Esophagus squamous epithelium (tissue), 4 donors: ENCODE data around the gene RGS12.

Experiments used
- POLR2A ChIP-seq, 4 donors: fragments of 450-650 bp; IDR thresholded peaks; one replicate each; pipeline ENCODE4 v1.6.1; 2017; ENCODE audit warnings: antibody characterized with exemption in 4 of 4, mild to moderate bottlenecking in 4 of 4, moderate library complexity in 3 of 4
- TF ChIP-seq, protein P1 (sequence below), 6 experiments: fragments of 450-650 bp in 4 of 6; fragments of 200-600 bp in 2 of 6; sonication (generic) in 2 of 6; IDR thresholded peaks; one replicate each; pipeline ENCODE4 v1.5.1; 2016 to 2019; ENCODE audit warnings: antibody characterized with exemption in 6 of 6, mild to moderate bottlenecking in 4 of 6, moderate library complexity in 4 of 6

DNA sequence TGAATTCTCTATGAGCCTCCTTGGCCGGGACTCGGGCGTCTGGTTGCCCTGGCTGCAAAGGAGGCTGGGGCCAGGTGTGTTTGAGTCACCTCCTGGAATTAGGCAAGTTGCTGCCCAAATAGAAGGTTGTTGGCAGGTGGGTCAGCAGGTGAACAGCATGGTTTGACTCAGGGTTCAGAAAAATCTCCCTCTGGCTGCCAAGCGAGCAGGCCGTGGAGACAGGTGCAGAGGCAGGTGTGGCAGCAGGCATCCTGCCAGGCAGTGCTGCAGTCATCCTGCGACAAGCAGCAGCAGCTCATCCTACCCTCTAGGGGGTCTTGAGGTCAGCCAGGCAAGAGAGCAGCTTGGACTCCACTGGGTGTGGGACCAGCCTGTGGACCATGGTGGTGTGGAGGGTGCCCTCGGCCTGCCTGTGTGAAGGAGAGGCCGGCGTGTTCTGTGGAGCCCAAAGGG lies 35.7 kb upstream of the RGS12 start:
- TF ChIP-seq, protein P1, sequence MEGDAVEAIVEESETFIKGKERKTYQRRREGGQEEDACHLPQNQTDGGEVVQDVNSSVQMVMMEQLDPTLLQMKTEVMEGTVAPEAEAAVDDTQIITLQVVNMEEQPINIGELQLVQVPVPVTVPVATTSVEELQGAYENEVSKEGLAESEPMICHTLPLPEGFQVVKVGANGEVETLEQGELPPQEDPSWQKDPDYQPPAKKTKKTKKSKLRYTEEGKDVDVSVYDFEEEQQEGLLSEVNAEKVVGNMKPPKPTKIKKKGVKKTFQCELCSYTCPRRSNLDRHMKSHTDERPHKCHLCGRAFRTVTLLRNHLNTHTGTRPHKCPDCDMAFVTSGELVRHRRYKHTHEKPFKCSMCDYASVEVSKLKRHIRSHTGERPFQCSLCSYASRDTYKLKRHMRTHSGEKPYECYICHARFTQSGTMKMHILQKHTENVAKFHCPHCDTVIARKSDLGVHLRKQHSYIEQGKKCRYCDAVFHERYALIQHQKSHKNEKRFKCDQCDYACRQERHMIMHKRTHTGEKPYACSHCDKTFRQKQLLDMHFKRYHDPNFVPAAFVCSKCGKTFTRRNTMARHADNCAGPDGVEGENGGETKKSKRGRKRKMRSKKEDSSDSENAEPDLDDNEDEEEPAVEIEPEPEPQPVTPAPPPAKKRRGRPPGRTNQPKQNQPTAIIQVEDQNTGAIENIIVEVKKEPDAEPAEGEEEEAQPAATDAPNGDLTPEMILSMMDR (IDR thresholded peaks at IDR 0.05) = peak in 1 of 6 experiments; percentile 24
- no peak for TF ChIP-seq POLR2A (IDR thresholded peaks at IDR 0.05)
